NCI-H128 (cell line): ENCODE data around the gene MAB21L4.

ENCODE experiments used
- DNase-seq: peaks from one replicate; lab custom pipeline; 2025; ENCODE audit not compliant: unreplicated experiment; lab: John Stamatoyannopoulos, UW

MAB21L4 gene

GRCh38 chr2:240898108-240898730 lies 2.3 kb upstream of the MAB21L4 start:
- DNase-seq = no peak

- DNase-seq = no peak
Observed at GRCh38 chr2:240896871-240897692, 1.1 kb upstream of the MAB21L4 start.

GRCh38 chr2:240896394-240896793 lies 438 bp upstream of the MAB21L4 start:
- DNase-seq = no peak

GRCh38 chr2:240894836-240895558 lies 959 bp downstream of the MAB21L4 start:
- DNase-seq = no peak

GRCh38 chr2:240894006-240894405 lies 1.9 kb downstream of the MAB21L4 start:
- DNase-seq = no peak

GRCh38 chr2:240893363-240893844 lies 2.6 kb downstream of the MAB21L4 start:
- DNase-seq = no peak

- DNase-seq = no peak
Observed at GRCh38 chr2:240892925-240893324, 3.0 kb downstream of the MAB21L4 start.

GRCh38 chr2:240892356-240892755 lies 3.6 kb downstream of the MAB21L4 start:
- no peak for DNase-seq

GRCh38 chr2:240891492-240892340 lies 4.2 kb downstream of the MAB21L4 start:
- no peak for DNase-seq

GRCh38 chr2:240890691-240891090 lies 5.3 kb downstream of the MAB21L4 start:
- no peak for DNase-seq

- no peak for DNase-seq
Observed at GRCh38 chr2:240889601-240890560, 6.1 kb downstream of the MAB21L4 start.

GRCh38 chr2:240888890-240889573 lies 6.9 kb downstream of the MAB21L4 start:
- DNase-seq = no peak

- no peak for DNase-seq
Observed at GRCh38 chr2:240888130-240888889, 7.6 kb downstream of the MAB21L4 start.

GRCh38 chr2:240887631-240888030 lies 8.3 kb downstream of the MAB21L4 start:
- DNase-seq = no peak

- DNase-seq = no peak
Observed at GRCh38 chr2:240886678-240887609, 9.0 kb downstream of the MAB21L4 start.

- no peak for DNase-seq
Observed at GRCh38 chr2:240886023-240886565, 9.9 kb downstream of the MAB21L4 start.

- DNase-seq = no peak
Observed at GRCh38 chr2:240885566-240885965, 10.4 kb downstream of the MAB21L4 start.
